A549 treated with dexamethasone at 1 μM for 4 hours (cell line): ENCODE data around the gene STX16. TPM values are rescaled to one million over a fixed set of nuclear protein-coding genes. Genes with fewer than 3 reads are reported as not detected.

ENCODE experiments used
- total RNA-seq: library from RNA; stranded (reverse); fragments of 200-300 nt; extraction: Qiagen RNA extraction; gene quantifications from 5 replicates; pipeline ENCODE4 v1.2.3, GENCODE V29; 2022

STX16 gene
- 25.1 to 33.6 TPM (median 31.4 TPM) in 5 replicates for total RNA-seq

GRCh38 chr20:58650776-58651558 lies at the start of gene STX16:
STX16 (plus strand) TSS chr20:58651283; CDS start chr20:58652007, 724 bp downstream.

GRCh38 chr20:58692579-58693225 lies 41.6 kb downstream of the STX16 start, which contains the start of gene NPEPL1:
NPEPL1 (plus strand) TSS chr20:58692800; CDS start chr20:58692901, 101 bp downstream.

Other genes with a start within 250 kb of the STX16 start
- gene APCDD1L, start 135.9 kb upstream of the STX16 start, total RNA-seq, result 0.07 to 0.18 TPM (median 0.11 TPM) in 4 of 5 replicates, not detected in the other
- 26.2 to 41.3 TPM (median 33.1 TPM) in 5 replicates for gene NPEPL1, start 41.5 kb downstream of the STX16 start, total RNA-seq
- not detected in 5 replicates for gene GNAS-AS1, start 199.6 kb downstream of the STX16 start, total RNA-seq
- gene GNAS, start 201.4 kb downstream of the STX16 start, total RNA-seq, result 649 to 731 TPM (median 682 TPM) in 5 replicates